Subcutaneous adipose tissue (tissue), 4 donors: ENCODE measurements around the gene SLC25A39. TPM values are rescaled to one million over a fixed set of nuclear protein-coding genes. Genes with fewer than 3 reads are reported as not detected.

Experiments
- total RNA-seq, 4 donors: library from RNA; depleted of rRNA; stranded (reverse); fragments of >200 nt; gene quantifications; one replicate each; pipeline ENCODE4 v1.1.0, GENCODE V29; 2016
- TF ChIP-seq, protein P1 (sequence below): fragments of 450-650 bp; IDR thresholded peaks from one replicate; pipeline ENCODE4 v1.5.1; 2016; ENCODE audit warnings: low read depth, mild to moderate bottlenecking, control low read depth, antibody characterized with exemption, moderate library complexity

The SLC25A39 gene
- total RNA-seq, 4 donors from 2014 or later: 35.7 to 55.4 (median 42.5) TPM

DNA sequence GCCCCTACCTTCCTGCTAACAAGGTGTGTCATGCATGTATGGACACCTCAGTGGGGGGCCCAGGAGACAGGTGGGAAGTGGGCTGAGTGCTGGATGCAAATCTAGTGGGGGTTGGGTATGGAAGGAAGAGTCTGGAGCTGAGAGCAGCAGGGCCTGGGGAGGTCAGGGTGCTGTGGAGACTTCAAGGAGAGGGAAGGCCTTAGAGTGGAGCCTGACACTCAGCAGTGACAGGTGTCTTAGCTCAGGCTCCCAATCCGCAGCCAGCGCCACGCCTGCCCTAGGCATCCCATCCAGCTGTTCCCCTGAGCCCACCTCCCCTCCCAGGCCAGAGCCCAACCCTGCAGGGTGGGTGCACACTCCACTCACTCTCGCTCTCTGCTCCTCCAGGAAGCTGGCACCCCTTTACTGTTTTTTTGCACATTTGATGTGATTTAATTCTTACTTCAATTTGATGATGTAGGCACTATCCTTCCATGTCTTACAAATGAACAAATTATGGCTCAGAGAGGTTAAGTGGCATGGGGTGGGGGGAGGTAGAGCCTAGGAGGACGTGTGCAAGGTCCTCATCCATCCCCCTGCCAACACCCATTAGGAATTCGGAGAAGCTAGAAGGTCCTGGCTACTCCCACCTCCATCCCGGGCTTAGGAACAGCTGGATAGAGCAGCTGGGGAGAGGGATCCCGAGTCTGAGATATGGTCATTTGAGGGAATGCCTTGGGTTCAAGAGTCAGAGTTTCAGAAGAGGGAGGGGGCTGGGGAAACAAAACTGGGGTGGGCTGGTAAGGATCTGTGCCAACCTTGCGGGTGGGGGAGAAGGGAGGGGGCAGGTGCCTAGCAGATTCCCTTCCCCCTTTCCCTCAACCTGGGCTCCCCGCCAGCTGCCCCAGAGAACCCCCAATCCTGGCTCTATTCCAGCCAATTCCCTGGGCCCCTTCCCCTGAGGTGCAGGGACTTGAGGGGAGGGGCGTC, 37.0 kb upstream of the SLC25A39 start:
- TF ChIP-seq, protein P1, sequence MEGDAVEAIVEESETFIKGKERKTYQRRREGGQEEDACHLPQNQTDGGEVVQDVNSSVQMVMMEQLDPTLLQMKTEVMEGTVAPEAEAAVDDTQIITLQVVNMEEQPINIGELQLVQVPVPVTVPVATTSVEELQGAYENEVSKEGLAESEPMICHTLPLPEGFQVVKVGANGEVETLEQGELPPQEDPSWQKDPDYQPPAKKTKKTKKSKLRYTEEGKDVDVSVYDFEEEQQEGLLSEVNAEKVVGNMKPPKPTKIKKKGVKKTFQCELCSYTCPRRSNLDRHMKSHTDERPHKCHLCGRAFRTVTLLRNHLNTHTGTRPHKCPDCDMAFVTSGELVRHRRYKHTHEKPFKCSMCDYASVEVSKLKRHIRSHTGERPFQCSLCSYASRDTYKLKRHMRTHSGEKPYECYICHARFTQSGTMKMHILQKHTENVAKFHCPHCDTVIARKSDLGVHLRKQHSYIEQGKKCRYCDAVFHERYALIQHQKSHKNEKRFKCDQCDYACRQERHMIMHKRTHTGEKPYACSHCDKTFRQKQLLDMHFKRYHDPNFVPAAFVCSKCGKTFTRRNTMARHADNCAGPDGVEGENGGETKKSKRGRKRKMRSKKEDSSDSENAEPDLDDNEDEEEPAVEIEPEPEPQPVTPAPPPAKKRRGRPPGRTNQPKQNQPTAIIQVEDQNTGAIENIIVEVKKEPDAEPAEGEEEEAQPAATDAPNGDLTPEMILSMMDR: no peak

DNA sequence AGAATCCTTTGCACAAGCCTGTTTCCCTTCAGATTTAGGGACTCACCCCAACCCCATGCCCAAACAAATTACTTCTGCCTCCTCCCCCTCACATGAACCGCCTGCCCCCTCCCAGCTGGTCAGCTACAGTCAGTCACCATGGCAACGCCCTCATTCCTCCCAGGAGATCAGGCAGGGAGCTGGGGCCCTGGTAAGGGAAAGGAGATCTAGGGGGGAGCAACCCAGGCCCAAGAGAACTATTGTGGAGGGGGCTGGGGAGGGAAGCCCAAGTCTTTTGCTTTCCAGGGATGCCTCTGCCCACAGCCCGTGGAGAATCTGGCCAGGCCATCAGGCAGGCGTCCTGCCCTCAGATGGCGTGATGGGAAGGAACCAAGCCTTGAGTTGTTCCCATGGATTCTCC, 36.2 kb upstream of the SLC25A39 start:
- TF ChIP-seq, protein P1: no peak

DNA sequence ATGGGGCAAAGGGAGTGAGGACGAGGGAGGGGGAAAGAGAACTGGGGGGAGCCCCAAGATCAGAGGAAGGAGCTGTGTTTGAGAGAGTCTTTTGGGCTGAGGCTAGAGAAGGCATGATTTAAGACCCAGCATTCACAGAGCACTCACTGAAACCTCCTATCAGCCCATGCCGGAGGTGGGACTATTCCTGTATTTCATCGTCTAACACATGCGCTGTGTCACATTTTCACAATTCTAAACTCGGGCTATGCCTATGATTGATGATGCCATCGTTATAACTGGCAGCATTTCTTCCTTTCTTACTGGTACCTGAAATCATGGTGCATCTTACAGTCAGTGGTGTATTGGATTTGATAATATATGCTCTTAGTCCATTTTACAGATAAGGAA, 35.5 kb upstream of the SLC25A39 start:
- TF ChIP-seq, protein P1: no peak

DNA sequence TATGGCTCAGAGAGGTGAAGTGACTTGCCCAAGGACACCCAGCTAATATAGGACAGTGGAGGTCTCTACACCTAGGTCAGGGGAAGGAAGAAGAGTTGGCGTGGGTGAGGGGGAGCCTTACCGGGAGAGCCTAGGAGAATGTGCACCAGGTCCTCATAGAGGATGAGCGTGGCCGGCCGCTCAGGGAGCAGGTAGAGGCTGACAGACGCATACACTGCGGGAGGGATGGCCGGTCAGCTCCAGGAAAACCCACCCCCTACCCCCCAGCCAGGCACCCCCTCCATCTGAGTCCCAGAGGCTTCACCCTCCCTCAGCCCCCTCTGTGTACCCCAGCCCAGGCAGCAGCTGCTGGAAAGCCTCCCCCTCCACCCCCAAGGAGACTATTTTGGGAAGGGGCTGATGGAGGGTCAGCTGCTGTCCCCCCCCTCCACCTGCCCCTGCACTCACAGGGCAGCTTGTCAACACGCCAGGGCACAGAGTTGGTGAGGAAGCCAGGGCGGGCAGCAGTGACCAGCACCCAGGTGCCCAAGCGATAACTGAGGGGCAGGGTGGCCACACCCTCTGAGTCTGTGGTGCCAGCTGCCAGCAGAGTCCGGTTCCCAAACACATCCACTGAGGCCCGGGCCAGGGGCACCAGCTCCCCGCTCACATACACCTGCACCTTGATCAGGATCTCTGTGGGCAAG, 35.0 kb upstream of the SLC25A39 start:
- TF ChIP-seq, protein P1: no peak

DNA sequence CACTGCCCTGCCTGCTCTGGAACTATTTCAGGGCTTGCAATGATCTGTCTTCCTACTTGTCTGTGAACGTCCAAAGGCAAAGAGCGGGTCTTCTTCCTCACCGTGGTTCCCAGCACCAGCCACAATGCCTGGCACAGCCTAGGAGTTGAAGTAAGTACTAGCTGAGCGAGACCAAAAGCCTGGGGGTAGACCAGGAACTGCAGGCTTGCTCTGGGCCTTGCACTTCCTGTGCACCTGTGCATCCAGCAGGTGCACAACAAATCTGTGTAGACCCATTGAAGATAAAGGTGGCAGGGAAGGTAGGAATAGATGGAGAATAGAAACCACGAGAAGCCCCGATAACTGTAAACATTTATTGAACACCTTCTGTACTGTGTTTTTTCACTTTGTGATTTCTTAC, 34.4 kb upstream of the SLC25A39 start:
- TF ChIP-seq, protein P1: no peak

DNA sequence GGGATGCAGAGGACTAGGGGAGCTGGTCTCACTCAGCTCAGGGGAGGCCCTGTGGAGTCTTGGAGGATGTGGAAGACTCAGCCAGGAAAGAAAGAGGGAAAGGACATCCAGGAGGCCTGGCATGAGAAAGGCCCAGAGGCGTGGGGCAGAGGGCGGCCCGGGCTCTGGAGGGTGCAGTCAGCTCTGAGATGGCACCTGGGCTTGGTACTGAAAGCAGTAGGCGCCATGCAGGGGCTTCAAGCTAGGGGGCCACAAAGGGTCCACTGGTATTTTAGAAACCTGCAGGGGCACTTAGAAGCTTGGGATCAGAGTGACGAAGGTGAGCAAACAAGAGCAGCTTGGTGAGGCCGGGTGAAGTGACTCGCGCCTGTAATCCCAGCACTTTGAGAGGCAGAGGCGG, 33.4 kb upstream of the SLC25A39 start:
- TF ChIP-seq, protein P1: no peak

DNA sequence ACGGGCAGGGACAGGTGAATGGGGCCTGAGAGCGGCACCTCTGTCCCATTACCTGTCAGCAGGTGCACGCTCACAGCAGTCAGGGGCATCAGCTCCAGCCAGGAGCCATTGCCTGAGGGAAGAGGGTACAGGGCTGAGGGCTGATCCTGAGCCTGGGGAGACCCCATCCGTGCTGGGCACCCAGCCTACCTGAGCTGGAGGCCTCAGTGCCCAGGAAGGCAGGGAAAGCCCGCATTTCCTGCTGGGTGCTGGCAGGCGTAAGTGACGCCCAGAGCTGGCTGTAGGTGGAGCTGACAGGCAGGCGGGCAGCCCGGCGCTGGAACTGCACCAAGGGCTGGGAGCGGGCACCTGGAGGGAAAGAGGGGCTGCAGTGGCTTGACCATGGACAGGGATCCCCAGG, 31.6 kb upstream of the SLC25A39 start:
- TF ChIP-seq, protein P1: no peak
